Endodermal cell (in vitro differentiated cells): ENCODE data around the gene SLC24A4. TPM values are rescaled to one million over a fixed set of nuclear protein-coding genes. Genes with fewer than 3 reads are reported as not detected.

Experiments used
- DNase-seq: peaks from one replicate; pipeline ENCODE4 v3.0.0-alpha.2; 2017
- H3K27ac ChIP-seq: 2 replicates; pipeline ENCODE4 v1.5.1; 2013; ENCODE audit warnings: mild to moderate bottlenecking, low read depth, low read length, moderate library complexity
- H3K27me3 ChIP-seq: 2 replicates; pipeline ENCODE4 v1.6.1; 2013; ENCODE audit warnings: mild to moderate bottlenecking, low read length, moderate library complexity; ENCODE audit not compliant: insufficient read depth, control insufficient read depth, poor library complexity, severe bottlenecking
- H3K36me3 ChIP-seq: 2 replicates; pipeline ENCODE4 v1.7.0; 2013; ENCODE audit warnings: mild to moderate bottlenecking, low read length, moderate library complexity; ENCODE audit not compliant: control insufficient read depth, insufficient read depth
- H3K4me1 ChIP-seq: one replicate; pipeline ENCODE4 v1.7.0; 2013; ENCODE audit warnings: low read length; ENCODE audit not compliant: control insufficient read depth, insufficient read depth
- H3K4me3 ChIP-seq: 2 replicates; pipeline ENCODE4 v1.5.1; 2013; ENCODE audit warnings: mild to moderate bottlenecking, low read length, moderate library complexity
- H3K9ac ChIP-seq: 2 replicates; pipeline ENCODE4 v1.6.1; 2013; ENCODE audit warnings: mild to moderate bottlenecking, low read length, moderate library complexity; ENCODE audit not compliant: poor library complexity, severe bottlenecking; ENCODE audit errors: extremely low read depth
- H3K9me3 ChIP-seq: 2 replicates; pipeline ENCODE4 v1.6.1; 2013; ENCODE audit warnings: mild to moderate bottlenecking, low read length, moderate library complexity; ENCODE audit not compliant: control insufficient read depth
- H3K27ac Mint-ChIP-seq: 2 replicates; pipeline ENCODE4 v1.8.0; 2020; ENCODE audit warnings: mixed read lengths
- H3K27me3 Mint-ChIP-seq: 2 replicates; pipeline ENCODE4 v1.8.0; 2021; ENCODE audit warnings: mild to moderate bottlenecking, mixed read lengths; ENCODE audit not compliant: insufficient read depth
- H3K36me3 Mint-ChIP-seq: 2 replicates; pipeline ENCODE4 v1.8.0; 2020; ENCODE audit warnings: low read depth, mixed read lengths
- H3K4me1 Mint-ChIP-seq: 2 replicates; pipeline ENCODE4 v1.8.0; 2020; ENCODE audit warnings: mixed read lengths
- H3K4me3 Mint-ChIP-seq: 2 replicates; pipeline ENCODE4 v1.8.0; 2020; ENCODE audit warnings: mild to moderate bottlenecking, moderate library complexity, mixed read lengths
- H3K9me3 Mint-ChIP-seq: 2 replicates; pipeline ENCODE4 v1.8.0; 2020; ENCODE audit warnings: mild to moderate bottlenecking, mixed read lengths
- CTCF ChIP-seq: fragments of 200-600 bp; sonication (generic); conservative IDR thresholded peaks from 2 replicates; pipeline ENCODE4 v1.5.0; 2021; ENCODE audit warnings: antibody characterized with exemption, mild to moderate bottlenecking
- WGBS, 2 experiments: methylation state at CpG; one replicate each; pipeline versions ENCODE4 v1.1.5 to v1.1.7; 2013; ENCODE audit warnings: missing lambda C conversion rate in 2 of 2, mixed read lengths in 1 of 2; ENCODE audit not compliant: insufficient coverage in 1 of 2, insufficient read length in 1 of 2; 5-methylcytosine and 5-hydroxymethylcytosine counted together
- total RNA-seq, 2 donors: library from RNA; stranded (reverse); fragmentation: NEBNext Ultra II Directional in 1 of 2; extraction: Animal tissue kit (Norgen Biotek cat#: 25700) in 1 of 2; gene quantifications; 2 replicates in 1 of 2; 3 replicates in 1 of 2; pipeline ENCODE4 v1.2.1, GENCODE V29; 2021

SLC24A4 gene
- total RNA-seq, 2 donors from 2014 or later: 0.09 to 0.29 TPM

GRCh38 chr14:92489394-92490238 is 166.7 kb downstream of the SLC24A4 start:
- Histone ChIP-seq H3K27me3 (no peaks in the 10 kb centered on the region), H3K4me3 (no peak overlapping the region), H3K27ac (no peak overlapping the region), H3K9me3 (no peaks in the 10 kb centered on the region), H3K4me1 (no peaks in the 10 kb centered on the region), H3K36me3 (no peaks in the 10 kb centered on the region), H3K9ac (no peak overlapping the region)
- H3K36me3 Mint-ChIP-seq: no peaks in the 10 kb centered on the region
- H3K4me1 Mint-ChIP-seq: no peaks in the 10 kb centered on the region
- H3K9me3 Mint-ChIP-seq: no peaks in the 10 kb centered on the region
- 92 to 93% methylated on average over 13 to 21 of the region's 21 CpGs for WGBS, 2 experiments
- peaks cover 2% of the 10 kb centered on the region for H3K27me3 Mint-ChIP-seq
- H3K27ac Mint-ChIP-seq: no peak overlapping the region
- no peak for DNase-seq
- TF ChIP-seq CTCF: no peak
- no peak overlapping the region for H3K4me3 Mint-ChIP-seq

GRCh38 chr14:92490239-92490959 is 167.4 kb downstream of the SLC24A4 start:
- Mint-ChIP-seq H3K27ac (no peak overlapping the region), H3K4me1 (no peaks in the 10 kb centered on the region), H3K36me3 (no peaks in the 10 kb centered on the region), H3K27me3 (peaks cover 2% of the 10 kb centered on the region), H3K4me3 (no peak overlapping the region), H3K9me3 (no peaks in the 10 kb centered on the region)
- Histone ChIP-seq H3K4me1 (no peaks in the 10 kb centered on the region), H3K9ac (no peak overlapping the region), H3K9me3 (no peaks in the 10 kb centered on the region), H3K27ac (no peak overlapping the region), H3K4me3 (no peak overlapping the region), H3K36me3 (no peaks in the 10 kb centered on the region), H3K27me3 (no peaks in the 10 kb centered on the region)
- no peak for DNase-seq
- whole genome bisulfite sequencing, 2 experiments: 84 to 88% methylated on average over 13 to 17 of the region's 17 CpGs
- TF ChIP-seq CTCF: no peak

- Histone ChIP-seq H3K9ac (no peak overlapping the region), H3K36me3 (no peaks in the 10 kb centered on the region), H3K4me3 (no peak overlapping the region), H3K9me3 (no peaks in the 10 kb centered on the region), H3K27me3 (no peaks in the 10 kb centered on the region), H3K4me1 (no peaks in the 10 kb centered on the region), H3K27ac (no peak overlapping the region)
- no peak overlapping the region for H3K27ac Mint-ChIP-seq
- H3K36me3 Mint-ChIP-seq: no peaks in the 10 kb centered on the region
- no peaks in the 10 kb centered on the region for H3K4me1 Mint-ChIP-seq
- peaks cover 2% of the 10 kb centered on the region for H3K27me3 Mint-ChIP-seq
- 73 to 88% methylated on average over 2 to 8 of the region's 8 CpGs for WGBS, 2 experiments
- TF ChIP-seq CTCF: no peak
- no peak overlapping the region for H3K4me3 Mint-ChIP-seq
- no peaks in the 10 kb centered on the region for H3K9me3 Mint-ChIP-seq
- no peak for DNase-seq
Measured at GRCh38 chr14:92491782-92492181, 168.8 kb downstream of the SLC24A4 start.
